Natural killer cell (primary cell): Measurements from ENCODE around the gene OR6C6. TPM values are rescaled to one million over a fixed set of nuclear protein-coding genes. Genes with fewer than 3 reads are reported as not detected.
"Not testable (repeated sequence)": the region's sequence is repeated elsewhere in the genome, so short reads cannot be mapped to it uniquely, and the experiment has no call there.

Experiments used
- ATAC-seq, 3 donors: fragments of 150-1000 bp in 2 of 3; fragments of 200-7000 bp in 1 of 3; cut with Tn5 transposase; 1 replicate in 1 of 3; 2 replicates in 2 of 3; pipeline ENCODE4 v1.10.0; 2021; ENCODE audit warnings: mild to moderate bottlenecking in 2 of 3, moderate library complexity in 2 of 3
- DNase-seq, 2 donors: peaks; one replicate each; pipeline versions ENCODE4 v3.0.0 to v3.0.0-alpha.2; 2013 to 2021; ENCODE audit warnings: mixed read lengths in 1 of 2
- H3K27ac ChIP-seq: one replicate; pipeline ENCODE4 v1.5.1; 2013; ENCODE audit warnings: mild to moderate bottlenecking, low read length
- H3K27me3 ChIP-seq: one replicate; pipeline ENCODE4 v1.6.1; 2013; ENCODE audit warnings: low read length; ENCODE audit not compliant: control insufficient read depth, insufficient read depth
- H3K36me3 ChIP-seq: one replicate; pipeline ENCODE4 v1.6.1; 2013; ENCODE audit warnings: low read length; ENCODE audit not compliant: control insufficient read depth, insufficient read depth
- H3K4me1 ChIP-seq: one replicate; pipeline ENCODE4 v1.6.1; 2013; ENCODE audit warnings: low read length; ENCODE audit not compliant: control insufficient read depth, insufficient read depth
- H3K4me3 ChIP-seq: one replicate; pipeline ENCODE4 v1.5.1; 2013; ENCODE audit warnings: low read length
- H3K9me3 ChIP-seq: one replicate; pipeline ENCODE4 v1.6.1; 2013; ENCODE audit warnings: low read length; ENCODE audit not compliant: control insufficient read depth, insufficient read depth
- H3K27ac Mint-ChIP-seq, 2 donors: one replicate each; pipeline ENCODE4 v1.8.0; 2022; ENCODE audit warnings: mild to moderate bottlenecking in 2 of 2, mixed read lengths in 2 of 2, moderate library complexity in 1 of 2
- H3K27me3 Mint-ChIP-seq, 2 donors: one replicate each; pipeline ENCODE4 v1.8.0; 2022; ENCODE audit warnings: low read depth in 2 of 2, mixed read lengths in 2 of 2
- H3K36me3 Mint-ChIP-seq: one replicate; pipeline ENCODE4 v1.8.0; 2022; ENCODE audit warnings: mixed read lengths
- H3K4me1 Mint-ChIP-seq, 2 donors: one replicate each; pipeline ENCODE4 v1.8.0; 2022; ENCODE audit warnings: mixed read lengths in 2 of 2
- H3K4me3 Mint-ChIP-seq: one replicate; pipeline ENCODE4 v1.8.0; 2022; ENCODE audit warnings: mild to moderate bottlenecking, moderate library complexity, mixed read lengths
- H3K9me3 Mint-ChIP-seq, 2 donors: one replicate each; pipeline ENCODE4 v1.8.0; 2022; ENCODE audit warnings: mixed read lengths in 2 of 2
- CTCF ChIP-seq: fragments of 200-600 bp; IDR thresholded peaks from one replicate; pipeline ENCODE4 v1.8.0; 2022; ENCODE audit warnings: antibody characterized with exemption
- WGBS: methylation state at CpG from one replicate; pipeline ENCODE4 v1.1.7; 2013; ENCODE audit warnings: missing lambda C conversion rate; ENCODE audit not compliant: insufficient coverage; 5-methylcytosine and 5-hydroxymethylcytosine counted together
- intact Hi-C: fragments of 100-400 bp; cut with micrococcal nuclease; formaldehyde crosslinking; loops from one replicate; pipeline ENCODE4 v1.14.2; 2022
- total RNA-seq, 4 donors: library from RNA; stranded (reverse); fragments of 120-200 nt in 1 of 4; gene quantifications; one replicate each; pipeline versions ENCODE4 v1.2.3 to v1.2.4, GENCODE V29; 2013 to 2022

OR6C6 gene
- total RNA-seq: not detected
- total RNA-seq (2013): not detected

GRCh38 chr12:55296469-55296868 is at the start of gene OR6C6:
Gene OR6C6 (minus strand): TSS chr12:55296569. CDS start chr12:55295232, 1,337 bp downstream.
- no peaks in the 10 kb centered on the region for H3K27me3 ChIP-seq
- Mint-ChIP-seq H3K27me3 (peaks cover 6 to 44% of the 10 kb centered on the region in 2 donors), H3K4me1 (no peaks in the 10 kb centered on the region), H3K27ac (no peak within 1 kb of the TSS), H3K36me3 (no peaks in the 10 kb centered on the region), H3K9me3 (peaks cover 0 to 2% of the 10 kb centered on the region in 2 donors), H3K4me3 (no peak within 1 kb of the TSS)
- no CpG with 5 or more reads among the region's 2 CpGs for WGBS
- no peaks in the 10 kb centered on the region for H3K9me3 ChIP-seq
- H3K4me3 ChIP-seq: no peak within 1 kb of the TSS
- ATAC-seq: no peak
- DNase-seq: no peak
- H3K36me3 ChIP-seq: no peaks in the 10 kb centered on the region
- no peaks in the 10 kb centered on the region for H3K4me1 ChIP-seq
- intact Hi-C loops: no loop called here
- TF ChIP-seq CTCF: no peak
- no peak within 1 kb of the TSS for H3K27ac ChIP-seq

GRCh38 chr12:55336002-55336401 is 39.6 kb upstream of the OR6C6 start:
- WGBS: 89% methylated on average over 7 of the region's 10 CpGs
- Mint-ChIP-seq H3K9me3 (no peaks in the 10 kb centered on the region), H3K27me3 (peaks cover 2 to 16% of the 10 kb centered on the region in 2 donors), H3K36me3 (no peaks in the 10 kb centered on the region), H3K4me1 (no peaks in the 10 kb centered on the region), H3K27ac (no peak overlapping the region), H3K4me3 (no peak overlapping the region)
- no peak for DNase-seq
- Histone ChIP-seq H3K4me3 (no peak overlapping the region), H3K9me3 (no peaks in the 10 kb centered on the region), H3K27me3 (no peaks in the 10 kb centered on the region), H3K36me3 (no peaks in the 10 kb centered on the region), H3K4me1 (no peaks in the 10 kb centered on the region), H3K27ac (no peak overlapping the region)
- ATAC-seq: no peak
- TF ChIP-seq CTCF: no peak
- intact Hi-C loops: no loop called here

- H3K36me3 Mint-ChIP-seq: no peaks in the 10 kb centered on the region
- TF ChIP-seq CTCF: no peak
Observed at GRCh38 chr12:55330446-55330845, 34.1 kb upstream of the OR6C6 start, which contains the start of gene OR6C3. Gene OR6C3 (plus strand): TSS chr12:55330746. CDS start chr12:55331701, 955 bp downstream.

GRCh38 chr12:55325801-55326200 is 29.4 kb upstream of the OR6C6 start:
- H3K27ac Mint-ChIP-seq, H3K36me3 Mint-ChIP-seq, H3K4me3 Mint-ChIP-seq, DNase-seq, H3K27me3 ChIP-seq, intact Hi-C loops, H3K27ac ChIP-seq, H3K4me1 Mint-ChIP-seq, H3K4me3 ChIP-seq, ATAC-seq, H3K9me3 ChIP-seq, H3K36me3 ChIP-seq, H3K4me1 ChIP-seq, H3K9me3 Mint-ChIP-seq: not testable (repeated sequence)
- peaks cover 6 to 12% of the 10 kb centered on the region in 2 donors for H3K27me3 Mint-ChIP-seq
- WGBS: 89% methylated on average over 2 of the region's 6 CpGs

More at GRCh38 chr12:55330446-55330845, 34.1 kb upstream of the OR6C6 start, which contains the start of gene OR6C3:
- H3K27me3 ChIP-seq: peaks cover 2% of the 10 kb centered on the region
- ATAC-seq: no peak
- no peaks in the 10 kb centered on the region for H3K9me3 ChIP-seq
- no peaks in the 10 kb centered on the region for H3K4me1 ChIP-seq
- H3K27ac ChIP-seq: no peak within 1 kb of the TSS
- H3K27ac Mint-ChIP-seq: no peak within 1 kb of the TSS
- H3K36me3 ChIP-seq: no peaks in the 10 kb centered on the region
- DNase-seq: no peak
- 86% methylated on average over 1 of the region's 1 CpG for WGBS
- no peak within 1 kb of the TSS for H3K4me3 ChIP-seq
- peaks cover 4% of the 10 kb centered on the region in 2 donors for H3K27me3 Mint-ChIP-seq
- no peaks in the 10 kb centered on the region for H3K4me1 Mint-ChIP-seq
- H3K4me3 Mint-ChIP-seq: no peak within 1 kb of the TSS
- intact Hi-C loops: no loop called here
- no peaks in the 10 kb centered on the region for H3K9me3 Mint-ChIP-seq
